ENCODE results near the gene EIF4E1B.
"Not testable (repeated sequence)": the region's sequence is repeated elsewhere in the genome, so short reads cannot be mapped to it uniquely, and the experiment has no call there.

EIF4E1B gene

GRCh38 chr5:176629853-176630680 is at the start of gene EIF4E1B, which contains the start of gene SNCB:
Gene EIF4E1B, plus strand, starts transcription at chr5:176630675. Its CDS starts 12,113 bp downstream, at chr5:176642788.
Gene SNCB, minus strand, starts transcription at chr5:176630534. Its CDS starts 880 bp downstream, at chr5:176629654.
- Histone ChIP-seq H3K4me3 (peak within 1 kb of the TSS; percentile 62), H3K9ac (ENCODE audit: insufficient read length) (no peak within 1 kb of the TSS), H3K27ac (no peak within 1 kb of the TSS), H3K9me3 (ENCODE audit: low read depth, low read length) (no peaks in the 10 kb centered on the region), H3K36me3 (ENCODE audit: insufficient read depth, low read length) (no peaks in the 10 kb centered on the region)
- DNase-seq (ENCODE audit: low read depth, low spot score), result no peak
- TF ChIP-seq EZH2 (IDR thresholded peaks at IDR 0.05) (peak; percentile 53), POLR2AphosphoS5 (IDR thresholded peaks at IDR 0.05; ENCODE audit: borderline replicate concordance, low read depth, low read length) (no peak)

- no peaks in the 10 kb centered on the region for H3K9me3 ChIP-seq (ENCODE audit: low read depth, low read length)
- no peak overlapping the region for H3K9ac ChIP-seq (ENCODE audit: insufficient read length)
- H3K36me3 ChIP-seq (ENCODE audit: insufficient read depth, low read length), result no peaks in the 10 kb centered on the region
- no peak overlapping the region for H3K27ac ChIP-seq
- no peak overlapping the region for H3K4me3 ChIP-seq
- DNase-seq (ENCODE audit: low read depth, low spot score), result no peak
- TF ChIP-seq FOXP2 (optimal IDR thresholded peaks at IDR 0.05; ENCODE audit: control extremely low read depth, extremely low read length, insufficient read depth), result no peak
- no peak for TF ChIP-seq EZH2 (IDR thresholded peaks at IDR 0.05)
- no peak for TF ChIP-seq POLR2AphosphoS5 (IDR thresholded peaks at IDR 0.05; ENCODE audit: borderline replicate concordance, low read depth, low read length)
These were observed 49.1 kb upstream of the EIF4E1B start for GRCh38 chr5:176581361-176581760.

- no peak overlapping the region for H3K9ac ChIP-seq (ENCODE audit: insufficient read length)
- no peak for TF ChIP-seq FOXP2 (optimal IDR thresholded peaks at IDR 0.05; ENCODE audit: control extremely low read depth, extremely low read length, insufficient read depth)
- H3K36me3 ChIP-seq (ENCODE audit: insufficient read depth, low read length), result no peaks in the 10 kb centered on the region
- H3K27ac ChIP-seq, result no peak overlapping the region
- H3K9me3 ChIP-seq (ENCODE audit: low read depth, low read length), result no peaks in the 10 kb centered on the region
- no peak overlapping the region for H3K4me3 ChIP-seq
- no peak for DNase-seq (ENCODE audit: low read depth, low spot score)
These were observed 47.4 kb upstream of the EIF4E1B start for GRCh38 chr5:176583076-176583475.

GRCh38 chr5:176587398-176587797 is 43.1 kb upstream of the EIF4E1B start:
- no peak for DNase-seq (ENCODE audit: low read depth, low spot score)
- TF ChIP-seq FOXP2 (optimal IDR thresholded peaks at IDR 0.05; ENCODE audit: control extremely low read depth, extremely low read length, insufficient read depth) (no peak), POLR2AphosphoS5 (IDR thresholded peaks at IDR 0.05; ENCODE audit: borderline replicate concordance, low read depth, low read length) (no peak), EZH2 (IDR thresholded peaks at IDR 0.05) (no peak)
- no peak overlapping the region for H3K27ac ChIP-seq
- H3K4me3 ChIP-seq, result no peak overlapping the region
- no peaks in the 10 kb centered on the region for H3K9me3 ChIP-seq (ENCODE audit: low read depth, low read length)
- H3K36me3 ChIP-seq (ENCODE audit: insufficient read depth, low read length), result no peaks in the 10 kb centered on the region
- H3K9ac ChIP-seq (ENCODE audit: insufficient read length), result no peak overlapping the region

- Histone ChIP-seq H3K36me3 (ENCODE audit: insufficient read depth, low read length) (no peaks in the 10 kb centered on the region), H3K9me3 (ENCODE audit: low read depth, low read length) (no peaks in the 10 kb centered on the region), H3K4me3 (no peak overlapping the region), H3K27ac (no peak overlapping the region), H3K9ac (ENCODE audit: insufficient read length) (no peak overlapping the region)
- DNase-seq (ENCODE audit: low read depth, low spot score), result no peak
- TF ChIP-seq FOXP2 (optimal IDR thresholded peaks at IDR 0.05; ENCODE audit: control extremely low read depth, extremely low read length, insufficient read depth) (no peak), EZH2 (IDR thresholded peaks at IDR 0.05) (no peak)
These were observed 42.2 kb upstream of the EIF4E1B start for GRCh38 chr5:176588297-176588696.

GRCh38 chr5:176589039-176589769 is 41.3 kb upstream of the EIF4E1B start:
- TF ChIP-seq FOXP2 (optimal IDR thresholded peaks at IDR 0.05; ENCODE audit: control extremely low read depth, extremely low read length, insufficient read depth), result no peak
- no peak for TF ChIP-seq POLR2AphosphoS5 (IDR thresholded peaks at IDR 0.05; ENCODE audit: borderline replicate concordance, low read depth, low read length)
- TF ChIP-seq EZH2 (IDR thresholded peaks at IDR 0.05), result no peak
- H3K27ac ChIP-seq, result no peak overlapping the region
- H3K9ac ChIP-seq (ENCODE audit: insufficient read length), result no peak overlapping the region
- no peak overlapping the region for H3K4me3 ChIP-seq
- H3K36me3 ChIP-seq (ENCODE audit: insufficient read depth, low read length), result no peaks in the 10 kb centered on the region
- H3K9me3 ChIP-seq (ENCODE audit: low read depth, low read length), result no peaks in the 10 kb centered on the region
- no peak for DNase-seq (ENCODE audit: low read depth, low spot score)

- no peak overlapping the region for H3K9ac ChIP-seq (ENCODE audit: insufficient read length)
- H3K27ac ChIP-seq, result no peak overlapping the region
- H3K4me3 ChIP-seq, result no peak overlapping the region
- H3K9me3 ChIP-seq (ENCODE audit: low read depth, low read length), result no peaks in the 10 kb centered on the region
- H3K36me3 ChIP-seq (ENCODE audit: insufficient read depth, low read length), result no peaks in the 10 kb centered on the region
- no peak for DNase-seq (ENCODE audit: low read depth, low spot score)
- no peak for TF ChIP-seq FOXP2 (optimal IDR thresholded peaks at IDR 0.05; ENCODE audit: control extremely low read depth, extremely low read length, insufficient read depth)
- TF ChIP-seq POLR2AphosphoS5 (IDR thresholded peaks at IDR 0.05; ENCODE audit: borderline replicate concordance, low read depth, low read length), result no peak
- no peak for TF ChIP-seq EZH2 (IDR thresholded peaks at IDR 0.05)
These were observed 40.3 kb upstream of the EIF4E1B start for GRCh38 chr5:176590035-176590717.

GRCh38 chr5:176591667-176592066 is 38.8 kb upstream of the EIF4E1B start:
- H3K9ac ChIP-seq (ENCODE audit: insufficient read length); H3K4me3 ChIP-seq; H3K36me3 ChIP-seq (ENCODE audit: insufficient read depth, low read length); DNase-seq (ENCODE audit: low read depth, low spot score); H3K27ac ChIP-seq; H3K9me3 ChIP-seq (ENCODE audit: low read depth, low read length): not testable (repeated sequence)

All from SK-N-MC (cell line).